HCT116 (cell line): ENCODE results near the gene OR2A25. TPM values are rescaled to one million over a fixed set of nuclear protein-coding genes. Genes with fewer than 3 reads are reported as not detected.

Experiments
- ATAC-seq: fragments of 200-7000 bp; cut with Tn5 transposase; 2 replicates; pipeline ENCODE4 v1.9.1; 2020; ENCODE audit warnings: mild to moderate bottlenecking, moderate library complexity
- BruUV-seq: library from RNA; stranded (reverse); fragments of 400-500 nt; replicated peaks from 2 replicates; lab custom pipeline; 2021; lab: Mats Ljungman, UMichigan
- CTCF ChIA-PET: fragments of 300-600 bp; sonication (Branson Sonifier 250); formaldehyde crosslinking; loops from one replicate; lab custom pipeline; 2021; ENCODE audit warnings: antibody characterized with exemption; lab: Charles Lee
- POLR2A ChIA-PET: fragments of 300-600, 350-600 bp; sonication (Branson Sonifier 250); formaldehyde crosslinking; loops from one replicate; lab custom pipeline; 2021; ENCODE audit warnings: antibody characterized with exemption; lab: Charles Lee
- RAD21 ChIA-PET, 2 experiments: fragments of 300-600 bp; sonication (Branson Sonifier 250); formaldehyde crosslinking; loops; one replicate each; lab custom pipeline; 2023; ENCODE audit warnings: low total read pairs in 2 of 2; ENCODE audit not compliant: uncharacterized antibody in 2 of 2, unreplicated experiment in 2 of 2, low non-redundant PET in 1 of 2; lab: Charles Lee
- DNase-seq: peaks from one replicate; pipeline ENCODE4 v3.0.0-alpha.2; 2010; ENCODE audit warnings: low read depth, low spot score
- H2AFZ ChIP-seq: fragments of 200-600 bp; shearing (Covaris generic), sonication (generic); 2 replicates; pipeline ENCODE4 v1.6.1; 2017; ENCODE audit warnings: low read depth, mixed run types, mixed read lengths, antibody characterized with exemption, low read length; ENCODE audit not compliant: poor library complexity, severe bottlenecking
- H3K27ac ChIP-seq: 2 replicates; pipeline ENCODE4 v1.5.1; 2012; ENCODE audit warnings: low read depth, low read length
- H3K27me3 ChIP-seq: fragments of 200-600 bp; sonication (generic); 2 replicates; pipeline ENCODE4 v1.6.1; 2016; ENCODE audit warnings: mixed run types, low read length, mixed read lengths; ENCODE audit not compliant: insufficient read depth
- H3K36me3 ChIP-seq, 2 experiments: fragments of 200-500 bp in 1 of 2; fragments of 200-600 bp in 1 of 2; sonication (Bioruptor generic) in 1 of 2; sonication (generic) in 1 of 2; 2 replicates each; pipeline versions ENCODE4 v1.5.1 to v1.6.1; 2014 to 2016; ENCODE audit warnings: low read length in 2 of 2, inconsistent platforms in 1 of 2, mixed read lengths in 1 of 2, mixed run types in 1 of 2; ENCODE audit not compliant: insufficient read depth in 2 of 2, control insufficient read depth in 1 of 2
- H3K4me1 ChIP-seq, 2 experiments: fragments of 200-600 bp in 1 of 2; sonication (generic) in 1 of 2; 2 replicates each; pipeline versions ENCODE4 v1.5.1 to v1.6.1; 2012 to 2017; ENCODE audit warnings: low read length in 2 of 2, inconsistent platforms in 1 of 2, mild to moderate bottlenecking in 1 of 2, mixed read lengths in 1 of 2, mixed run types in 1 of 2, moderate library complexity in 1 of 2; ENCODE audit not compliant: insufficient read depth in 2 of 2, control insufficient read depth in 1 of 2
- H3K4me2 ChIP-seq: fragments of 200-600 bp; sonication (generic); 2 replicates; pipeline ENCODE4 v1.6.1; 2017; ENCODE audit warnings: mixed run types, low read length, mixed read lengths
- H3K4me3 ChIP-seq, 2 experiments: fragments of 200-600 bp in 1 of 2; sonication (generic) in 1 of 2; replicated peaks in 1 of 2; 2 replicates each; pipeline ENCODE4 v1.5.1; 2011 to 2016; ENCODE audit warnings: low read length in 2 of 2, control low read depth in 1 of 2, low read depth in 1 of 2, mild to moderate bottlenecking in 1 of 2, mixed read lengths in 1 of 2, mixed run types in 1 of 2
- H3K79me2 ChIP-seq: fragments of 200-600 bp; sonication (generic); 2 replicates; pipeline ENCODE4 v1.6.1; 2017; ENCODE audit warnings: mild to moderate bottlenecking, mixed run types, low read length, moderate library complexity, mixed read lengths; ENCODE audit not compliant: insufficient read depth
- H3K9ac ChIP-seq: fragments of 200-600 bp; sonication (generic); 2 replicates; pipeline ENCODE4 v1.6.1; 2016; ENCODE audit warnings: low read length, mixed read lengths
- H3K9me2 ChIP-seq: fragments of 200-600 bp; sonication (generic), shearing (Covaris generic); 2 replicates; pipeline ENCODE4 v1.6.1; 2017; ENCODE audit warnings: mixed run types, mild to moderate bottlenecking, moderate library complexity; ENCODE audit not compliant: insufficient read depth
- H3K9me3 ChIP-seq, 2 experiments: fragments of 200-500 bp in 1 of 2; fragments of 200-600 bp in 1 of 2; sonication (Bioruptor generic) in 1 of 2; sonication (generic) in 1 of 2; 2 replicates each; pipeline ENCODE4 v1.6.1; 2014 to 2017; ENCODE audit warnings: low read length in 2 of 2, mixed read lengths in 2 of 2, inconsistent platforms in 1 of 2, low read depth in 1 of 2, mild to moderate bottlenecking in 1 of 2, mixed run types in 1 of 2, moderate library complexity in 1 of 2; ENCODE audit not compliant: control insufficient read depth in 1 of 2, insufficient read depth in 1 of 2
- H4K20me1 ChIP-seq: fragments of 200-600 bp; sonication (generic), shearing (Covaris generic); 2 replicates; pipeline ENCODE4 v1.6.1; 2017; ENCODE audit warnings: mixed run types, mild to moderate bottlenecking, moderate library complexity; ENCODE audit not compliant: insufficient read depth
- CBX3 ChIP-seq: IDR thresholded peaks from 2 replicates; pipeline ENCODE4 v1.6.1; 2012; ENCODE audit warnings: low read depth
- CEBPB ChIP-seq: IDR thresholded peaks from 2 replicates; pipeline ENCODE4 v1.6.1; 2012; ENCODE audit warnings: low read depth
- EZH2 ChIP-seq: fragments of 200-600 bp; sonication (generic); IDR thresholded peaks from 2 replicates; pipeline ENCODE4 v1.6.1; 2017; ENCODE audit warnings: antibody characterized with exemption, mixed run types
- JUND ChIP-seq: IDR thresholded peaks from 2 replicates; pipeline ENCODE4 v1.6.1; 2012
- POLR2AphosphoS5 ChIP-seq: IDR thresholded peaks from 2 replicates; pipeline ENCODE4 v1.6.1; 2011; ENCODE audit warnings: mild to moderate bottlenecking, low read depth, low read length, moderate library complexity
- SP1 ChIP-seq: IDR thresholded peaks from 2 replicates; pipeline ENCODE4 v1.6.1; 2012; ENCODE audit warnings: low read depth
- SRF ChIP-seq: IDR thresholded peaks from 2 replicates; pipeline ENCODE4 v1.6.1; 2012; ENCODE audit warnings: low read depth
- YY1 ChIP-seq: IDR thresholded peaks from 2 replicates; pipeline ENCODE4 v1.6.1; 2011; ENCODE audit warnings: low read length, low read depth, moderate library complexity, mild to moderate bottlenecking; ENCODE audit not compliant: insufficient replicate concordance; ENCODE audit errors: extremely low read depth
- intact Hi-C: fragments of 100-400 bp; cut with micrococcal nuclease; formaldehyde crosslinking; loops from 2 replicates; pipeline ENCODE4 v1.10.0; 2022
- total RNA-seq: library from RNA; stranded (reverse); gene quantifications from one replicate; pipeline ENCODE4 v1.2.1, GENCODE V29; 2021; ENCODE audit not compliant: unreplicated experiment
- TF ChIP-seq, protein P1 (sequence below): IDR thresholded peaks from 2 replicates; pipeline ENCODE4 v1.6.1; 2012; ENCODE audit warnings: low read depth
- TF ChIP-seq, protein P2 (sequence below): IDR thresholded peaks from 2 replicates; pipeline ENCODE4 v1.6.1; 2011; ENCODE audit warnings: mild to moderate bottlenecking, low read length, moderate library complexity; ENCODE audit not compliant: insufficient replicate concordance; ENCODE audit errors: extremely low read depth

Gene OR2A25
- total RNA-seq, 1 experiment from 2014 or later, result not detected

DNA sequence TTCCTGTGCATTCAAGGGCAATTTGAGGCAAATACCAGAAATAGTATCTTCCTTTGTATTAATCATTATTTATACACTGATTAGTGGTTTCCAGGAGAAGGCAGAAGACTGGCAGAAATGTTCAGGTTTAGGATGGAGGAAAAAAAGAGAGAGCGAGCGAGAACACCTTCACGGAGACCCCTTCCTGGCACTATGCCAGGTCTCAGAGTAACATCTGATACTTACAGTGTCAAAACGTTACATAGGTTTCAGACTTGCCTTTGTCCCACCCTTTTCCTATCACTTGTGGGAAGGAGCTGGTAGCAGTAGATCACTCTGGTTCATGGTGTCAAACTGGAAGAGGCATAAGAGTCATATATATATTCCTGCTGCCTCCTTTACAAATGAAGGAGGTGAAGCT is 17.1 kb downstream of the OR2A25 start:
- DNase-seq, result no peak
- H3K4me1 ChIP-seq, result no peaks in the 10 kb centered on the region
- no peak overlapping the region for H3K27ac ChIP-seq
- no peaks in the 10 kb centered on the region for H3K9me2 ChIP-seq
- no peak overlapping the region for H2AFZ ChIP-seq
- no peaks in the 10 kb centered on the region for H3K9me3 ChIP-seq
- no peak for ATAC-seq
- H3K4me2 ChIP-seq, result no peak overlapping the region
- no peaks in the 10 kb centered on the region for H3K27me3 ChIP-seq
- no peak overlapping the region for H3K4me3 ChIP-seq
- no peaks in the 10 kb centered on the region for H4K20me1 ChIP-seq
- ChIA-PET RAD21 (no interaction called here), CTCF (interaction anchor here (0.6 kb wide), 1 partner anchor 678 kb away, joined by 3 read pairs; no protein-coding TSS in a partner anchor), POLR2A (no interaction called here)
- no TSS peak for BruUV-seq
- H3K36me3 ChIP-seq, result no peaks in the 10 kb centered on the region
- H3K9ac ChIP-seq, result no peak overlapping the region
- no peaks in the 10 kb centered on the region for H3K79me2 ChIP-seq
- intact Hi-C loops, result no loop called here
- TF ChIP-seq YY1 (no peak), EZH2 (no peak), CEBPB (no peak), SRF (no peak), SP1 (no peak), CBX3 (no peak), POLR2AphosphoS5 (no peak), JUND (no peak)
- TF ChIP-seq, protein P1, sequence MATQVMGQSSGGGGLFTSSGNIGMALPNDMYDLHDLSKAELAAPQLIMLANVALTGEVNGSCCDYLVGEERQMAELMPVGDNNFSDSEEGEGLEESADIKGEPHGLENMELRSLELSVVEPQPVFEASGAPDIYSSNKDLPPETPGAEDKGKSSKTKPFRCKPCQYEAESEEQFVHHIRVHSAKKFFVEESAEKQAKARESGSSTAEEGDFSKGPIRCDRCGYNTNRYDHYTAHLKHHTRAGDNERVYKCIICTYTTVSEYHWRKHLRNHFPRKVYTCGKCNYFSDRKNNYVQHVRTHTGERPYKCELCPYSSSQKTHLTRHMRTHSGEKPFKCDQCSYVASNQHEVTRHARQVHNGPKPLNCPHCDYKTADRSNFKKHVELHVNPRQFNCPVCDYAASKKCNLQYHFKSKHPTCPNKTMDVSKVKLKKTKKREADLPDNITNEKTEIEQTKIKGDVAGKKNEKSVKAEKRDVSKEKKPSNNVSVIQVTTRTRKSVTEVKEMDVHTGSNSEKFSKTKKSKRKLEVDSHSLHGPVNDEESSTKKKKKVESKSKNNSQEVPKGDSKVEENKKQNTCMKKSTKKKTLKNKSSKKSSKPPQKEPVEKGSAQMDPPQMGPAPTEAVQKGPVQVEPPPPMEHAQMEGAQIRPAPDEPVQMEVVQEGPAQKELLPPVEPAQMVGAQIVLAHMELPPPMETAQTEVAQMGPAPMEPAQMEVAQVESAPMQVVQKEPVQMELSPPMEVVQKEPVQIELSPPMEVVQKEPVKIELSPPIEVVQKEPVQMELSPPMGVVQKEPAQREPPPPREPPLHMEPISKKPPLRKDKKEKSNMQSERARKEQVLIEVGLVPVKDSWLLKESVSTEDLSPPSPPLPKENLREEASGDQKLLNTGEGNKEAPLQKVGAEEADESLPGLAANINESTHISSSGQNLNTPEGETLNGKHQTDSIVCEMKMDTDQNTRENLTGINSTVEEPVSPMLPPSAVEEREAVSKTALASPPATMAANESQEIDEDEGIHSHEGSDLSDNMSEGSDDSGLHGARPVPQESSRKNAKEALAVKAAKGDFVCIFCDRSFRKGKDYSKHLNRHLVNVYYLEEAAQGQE, result no peak
- TF ChIP-seq, protein P2, sequence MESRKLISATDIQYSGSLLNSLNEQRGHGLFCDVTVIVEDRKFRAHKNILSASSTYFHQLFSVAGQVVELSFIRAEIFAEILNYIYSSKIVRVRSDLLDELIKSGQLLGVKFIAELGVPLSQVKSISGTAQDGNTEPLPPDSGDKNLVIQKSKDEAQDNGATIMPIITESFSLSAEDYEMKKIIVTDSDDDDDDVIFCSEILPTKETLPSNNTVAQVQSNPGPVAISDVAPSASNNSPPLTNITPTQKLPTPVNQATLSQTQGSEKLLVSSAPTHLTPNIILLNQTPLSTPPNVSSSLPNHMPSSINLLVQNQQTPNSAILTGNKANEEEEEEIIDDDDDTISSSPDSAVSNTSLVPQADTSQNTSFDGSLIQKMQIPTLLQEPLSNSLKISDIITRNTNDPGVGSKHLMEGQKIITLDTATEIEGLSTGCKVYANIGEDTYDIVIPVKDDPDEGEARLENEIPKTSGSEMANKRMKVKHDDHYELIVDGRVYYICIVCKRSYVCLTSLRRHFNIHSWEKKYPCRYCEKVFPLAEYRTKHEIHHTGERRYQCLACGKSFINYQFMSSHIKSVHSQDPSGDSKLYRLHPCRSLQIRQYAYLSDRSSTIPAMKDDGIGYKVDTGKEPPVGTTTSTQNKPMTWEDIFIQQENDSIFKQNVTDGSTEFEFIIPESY, result no peak
